Activated CD8-positive, alpha-beta memory T cell treated with anti-CD3 and anti-CD28 coated beads for 4 hours (primary cell): ENCODE results near the gene ZNF446.
A peak's percentile ranks its signal among the peaks of the same experiment; 100 is the strongest.
"Not testable (repeated sequence)": the region's sequence is repeated elsewhere in the genome, so short reads cannot be mapped to it uniquely, and the experiment has no call there.

Source experiments
- DNase-seq, 2 donors: peaks; one replicate each; pipeline ENCODE4 v3.0.0-alpha.2; 2020; ENCODE audit warnings: low read depth in 2 of 2

The ZNF446 gene

GRCh38 chr19:58475714-58476497 is at the start of gene ZNF446:
ZNF446 (plus strand) TSS chr19:58476352; CDS start chr19:58477219, 867 bp downstream.
- peak; percentile 92 to 93 for DNase-seq

- DNase-seq: no peak
Observed at GRCh38 chr19:58428617-58429016, 47.5 kb upstream of the ZNF446 start.

- no peak for DNase-seq
Observed at GRCh38 chr19:58429745-58430144, 46.4 kb upstream of the ZNF446 start.

GRCh38 chr19:58434217-58434616 is 41.9 kb upstream of the ZNF446 start:
- DNase-seq: no peak

GRCh38 chr19:58439576-58440554 is 36.3 kb upstream of the ZNF446 start, which contains the start of gene ZNF132:
ZNF132 (minus strand) TSS chr19:58440153; CDS start chr19:58439821, 332 bp downstream.
- DNase-seq: peak; percentile 88 to 93

GRCh38 chr19:58440556-58440955 is 35.6 kb upstream of the ZNF446 start:
- no peak for DNase-seq

GRCh38 chr19:58442986-58443385 is 33.2 kb upstream of the ZNF446 start:
- not testable (repeated sequence) for DNase-seq

GRCh38 chr19:58448860-58449259 is 27.3 kb upstream of the ZNF446 start:
- DNase-seq: not testable (repeated sequence)

- DNase-seq: not testable (repeated sequence)
Observed at GRCh38 chr19:58449980-58450379, 26.2 kb upstream of the ZNF446 start.

GRCh38 chr19:58450856-58451357 is 25.2 kb upstream of the ZNF446 start:
- no peak for DNase-seq

GRCh38 chr19:58451358-58452101 is 24.6 kb upstream of the ZNF446 start, which contains the start of gene ZNF324B:
ZNF324B (plus strand) TSS chr19:58451622; CDS start chr19:58453702, 2,080 bp downstream.
- peak; percentile 89 to 94 for DNase-seq

- no peak for DNase-seq
Observed at GRCh38 chr19:58453743-58454142, 22.4 kb upstream of the ZNF446 start.

- no peak for DNase-seq
Observed at GRCh38 chr19:58455306-58455705, 20.8 kb upstream of the ZNF446 start.

- no peak for DNase-seq
Observed at GRCh38 chr19:58456111-58456510, 20.0 kb upstream of the ZNF446 start.

- DNase-seq: no peak
Observed at GRCh38 chr19:58460039-58460438, 16.1 kb upstream of the ZNF446 start.

GRCh38 chr19:58466089-58466759 is 9.9 kb upstream of the ZNF446 start:
- no peak for DNase-seq

GRCh38 chr19:58466760-58467589 is 9.2 kb upstream of the ZNF446 start, which contains the start of gene ZNF324:
ZNF324 (plus strand) TSS chr19:58467080; CDS start chr19:58469186, 2,106 bp downstream.
- DNase-seq: peak; percentile 95 to 96

GRCh38 chr19:58468216-58468839 is 7.8 kb upstream of the ZNF446 start:
- no peak for DNase-seq
